ENCODE results near the gene NMRK1. TPM values are rescaled to one million over a fixed set of nuclear protein-coding genes. Genes with fewer than 3 reads are reported as not detected.

Gene NMRK1
- total RNA-seq = 10 to 100 TPM; 25.7 to 43.5 (median 33.4) TPM

GRCh38 chr9:75087824-75088645 is at the start of gene NMRK1, which contains the start of gene OSTF1:
TSS of gene NMRK1 (minus strand) at chr9:75088155. CDS start at chr9:75083115, 5,040 bp downstream.
TSS of gene OSTF1 (plus strand) at chr9:75088514. CDS start at chr9:75088693, 179 bp downstream.
- peak; percentile 94 to 98 for DNase-seq (ENCODE audit: low spot score in 2 of 2)
- TF ChIP-seq POLR2A (IDR thresholded peaks at IDR 0.05) = peak in 1 of 2 donors; percentile 80
- TF ChIP-seq CTCF (IDR thresholded peaks at IDR 0.05) = no peak
- intact Hi-C loops (cut with DNase I; ENCODE audit: low total_unique reads) = no loop called here
- 0% methylated on average over 3 to 21 of the region's 93 CpGs for WGBS, 2 donors
- H3K4me3 ChIP-seq (ENCODE audit: low read depth, poor library complexity, severe bottlenecking) = peak within 1 kb of the TSS; percentile 85

- 93 to 94% methylated on average over 2 of the region's 2 CpGs for WGBS, 2 donors
- DNase-seq (ENCODE audit: low spot score in 2 of 2) = no peak
- intact Hi-C loops (cut with DNase I; ENCODE audit: low total_unique reads) = no loop called here
- H3K4me3 ChIP-seq (ENCODE audit: low read depth, poor library complexity, severe bottlenecking) = no peak overlapping the region
- TF ChIP-seq POLR2A (IDR thresholded peaks at IDR 0.05) = no peak
- TF ChIP-seq CTCF (IDR thresholded peaks at IDR 0.05) = no peak
These were observed 46.5 kb upstream of the NMRK1 start for GRCh38 chr9:75134495-75134894.

GRCh38 chr9:75133396-75133795 is 45.4 kb upstream of the NMRK1 start:
- intact Hi-C loops (cut with DNase I; ENCODE audit: low total_unique reads) = no loop called here
- DNase-seq (ENCODE audit: low spot score in 2 of 2) = no peak
- H3K4me3 ChIP-seq (ENCODE audit: low read depth, poor library complexity, severe bottlenecking) = no peak overlapping the region
- no peak for TF ChIP-seq CTCF (IDR thresholded peaks at IDR 0.05)
- no peak for TF ChIP-seq POLR2A (IDR thresholded peaks at IDR 0.05)
- WGBS, 2 donors = 91 to 94% methylated on average over 3 of the region's 3 CpGs

GRCh38 chr9:75132244-75132643 is 44.3 kb upstream of the NMRK1 start:
- no peak for TF ChIP-seq CTCF (IDR thresholded peaks at IDR 0.05)
- no peak for TF ChIP-seq POLR2A (IDR thresholded peaks at IDR 0.05)
- no peak for DNase-seq (ENCODE audit: low spot score in 2 of 2)
- no peak overlapping the region for H3K4me3 ChIP-seq (ENCODE audit: low read depth, poor library complexity, severe bottlenecking)
- 78 to 92% methylated on average over 4 of the region's 4 CpGs for WGBS, 2 donors
- intact Hi-C loops (cut with DNase I; ENCODE audit: low total_unique reads) = no loop called here

GRCh38 chr9:75131700-75132099 is 43.7 kb upstream of the NMRK1 start:
- WGBS, 2 donors = 83 to 89% methylated on average over 3 of the region's 3 CpGs
- H3K4me3 ChIP-seq (ENCODE audit: low read depth, poor library complexity, severe bottlenecking) = no peak overlapping the region

More at GRCh38 chr9:75131700-75132099, 43.7 kb upstream of the NMRK1 start:
- intact Hi-C loops (cut with DNase I; ENCODE audit: low total_unique reads) = no loop called here
- no peak for DNase-seq (ENCODE audit: low spot score in 2 of 2)
- TF ChIP-seq POLR2A (IDR thresholded peaks at IDR 0.05) (no peak), CTCF (IDR thresholded peaks at IDR 0.05) (no peak)

Measured in lower leg skin (tissue), 4 donors.